ENCODE data around the gene ANKS1B.

The ANKS1B gene

GRCh38 chr12:98709022-98709421 lies 1275.7 kb downstream of the ANKS1B start:
- ATAC-seq, result no peak
- TF ChIP-seq BACH2 (CRISPR knock-in tag; IDR thresholded peaks at IDR 0.05; ENCODE audit: borderline replicate concordance) (no peak), RARB (CRISPR knock-in tag; IDR thresholded peaks at IDR 0.05) (no peak)

- ATAC-seq, result no peak
- TF ChIP-seq BACH2 (CRISPR knock-in tag; IDR thresholded peaks at IDR 0.05; ENCODE audit: borderline replicate concordance) (no peak), POU6F1 (CRISPR knock-in tag; IDR thresholded peaks at IDR 0.05; ENCODE audit: borderline replicate concordance, low read depth) (no peak), TSHZ2 (CRISPR knock-in tag; IDR thresholded peaks at IDR 0.05) (no peak), TCF4 (CRISPR knock-in tag; IDR thresholded peaks at IDR 0.05; ENCODE audit: borderline replicate concordance) (no peak), ARNTL (CRISPR knock-in tag; IDR thresholded peaks at IDR 0.05; ENCODE audit: borderline replicate concordance, low read depth) (no peak), CREB5 (CRISPR knock-in tag; IDR thresholded peaks at IDR 0.05; ENCODE audit: low read depth) (no peak), GLIS3 (CRISPR knock-in tag; IDR thresholded peaks at IDR 0.05) (no peak), ZNF70 (CRISPR knock-in tag; IDR thresholded peaks at IDR 0.05) (no peak), ZC3H10 (CRISPR knock-in tag; IDR thresholded peaks at IDR 0.05) (no peak), ZFP3 (CRISPR knock-in tag; IDR thresholded peaks at IDR 0.05) (no peak), RARB (CRISPR knock-in tag; IDR thresholded peaks at IDR 0.05) (no peak), PATZ1 (CRISPR knock-in tag; IDR thresholded peaks at IDR 0.05; ENCODE audit: borderline replicate concordance) (no peak), PPARA (CRISPR knock-in tag; IDR thresholded peaks at IDR 0.05; ENCODE audit: borderline replicate concordance) (no peak), ESRRG (CRISPR knock-in tag; IDR thresholded peaks at IDR 0.05) (no peak)
Observed at GRCh38 chr12:98701166-98701565, 1283.6 kb downstream of the ANKS1B start.

- TF ChIP-seq TCF4 (CRISPR knock-in tag; IDR thresholded peaks at IDR 0.05; ENCODE audit: borderline replicate concordance), result no peak
- no peak for TF ChIP-seq CSRNP3 (CRISPR knock-in tag; IDR thresholded peaks at IDR 0.05)
- TF ChIP-seq ZNF565 (CRISPR knock-in tag; conservative IDR thresholded peaks at IDR 0.05; ENCODE audit: low read depth), result no peak
- TF ChIP-seq CSDC2 (CRISPR knock-in tag; IDR thresholded peaks at IDR 0.05), result no peak
- TF ChIP-seq ISL1 (CRISPR knock-in tag; IDR thresholded peaks at IDR 0.05), result no peak
- TF ChIP-seq ARNTL (CRISPR knock-in tag; IDR thresholded peaks at IDR 0.05; ENCODE audit: borderline replicate concordance, low read depth), result no peak
- no peak for TF ChIP-seq ZFP3 (CRISPR knock-in tag; IDR thresholded peaks at IDR 0.05)
- TF ChIP-seq SNAI2 (CRISPR knock-in tag; IDR thresholded peaks at IDR 0.05), result no peak
- TF ChIP-seq RARB (CRISPR knock-in tag; IDR thresholded peaks at IDR 0.05), result no peak
- no peak for TF ChIP-seq CREB5 (CRISPR knock-in tag; IDR thresholded peaks at IDR 0.05; ENCODE audit: low read depth)
- TF ChIP-seq PATZ1 (CRISPR knock-in tag; IDR thresholded peaks at IDR 0.05; ENCODE audit: borderline replicate concordance), result no peak
- no peak for TF ChIP-seq TOX (CRISPR knock-in tag; IDR thresholded peaks at IDR 0.05; ENCODE audit: borderline replicate concordance)
- no peak for TF ChIP-seq ZC3H10 (CRISPR knock-in tag; IDR thresholded peaks at IDR 0.05)
- ATAC-seq, result no peak
Observed at GRCh38 chr12:98699586-98699985, 1285.2 kb downstream of the ANKS1B start.
